Renal pelvis (tissue), 4 donors: ENCODE measurements around the gene LRRC47. TPM values are rescaled to one million over a fixed set of nuclear protein-coding genes. Genes with fewer than 3 reads are reported as not detected.

ENCODE experiments used
- DNase-seq: peaks from one replicate; pipeline ENCODE4 v3.0.0-alpha.2; 2013
- polyA plus RNA-seq, 3 donors: library from polyadenylated mRNA; unstranded; fragments of 120-200 nt; gene quantifications; one replicate each; pipeline ENCODE4 v1.2.1, GENCODE V29; 2013; ENCODE audit not compliant: insufficient read length in 3 of 3

LRRC47 gene
- polyA plus RNA-seq, 3 donors: 61.5 to 74.2 (median 64.4) TPM

DNA sequence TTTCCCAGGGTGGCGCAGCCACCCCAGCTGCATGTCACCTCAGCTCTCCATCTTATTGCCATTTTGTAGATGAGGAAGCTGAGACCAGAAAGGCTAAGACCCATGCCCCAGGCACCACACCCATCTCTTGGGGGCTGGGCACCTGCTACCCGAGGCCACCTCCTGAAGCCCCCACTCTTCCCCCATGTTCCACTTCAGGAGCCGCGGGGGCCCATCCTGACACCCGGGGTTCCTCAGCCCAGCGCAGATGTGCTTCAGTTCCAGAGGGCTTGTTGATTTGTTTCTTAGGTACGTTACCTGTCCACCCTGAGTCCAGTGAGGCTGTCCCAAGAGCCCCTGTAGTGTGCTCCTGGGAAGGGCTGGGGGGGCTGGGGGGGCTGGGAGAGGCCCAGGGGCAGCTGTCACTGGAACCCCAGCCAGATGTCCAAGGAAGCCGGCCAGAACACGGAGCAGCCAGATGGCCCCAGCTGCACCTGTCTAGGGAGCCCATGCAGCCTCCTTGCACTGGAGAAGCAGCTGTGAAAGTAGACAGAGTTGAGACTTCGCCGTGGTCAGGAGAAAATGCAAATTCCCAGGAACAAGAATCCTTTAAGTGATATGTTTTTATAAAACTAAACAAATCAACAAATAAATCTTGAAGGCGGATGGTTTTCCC lies 61.1 kb downstream of the LRRC47 start:
- no peak for DNase-seq

DNA sequence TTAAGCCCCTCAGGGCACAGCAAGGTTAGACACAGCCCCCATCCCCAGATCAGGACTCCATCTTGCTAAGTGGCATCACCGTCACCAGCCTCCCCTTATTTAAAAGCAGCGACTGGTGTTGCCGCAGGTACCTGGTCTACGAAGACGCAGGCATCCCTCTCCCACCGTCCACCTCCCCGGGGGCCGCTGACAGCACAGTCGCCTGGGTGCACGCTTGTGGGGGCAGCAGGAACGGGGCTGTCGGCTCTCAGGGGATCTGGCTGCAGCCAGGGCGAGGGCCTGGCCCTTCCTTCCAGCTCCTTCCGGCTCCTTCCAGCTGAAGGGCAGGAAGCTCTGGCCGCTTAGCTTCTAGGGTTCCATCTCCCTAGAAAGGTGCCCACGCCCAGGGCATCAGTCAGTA lies 61.7 kb downstream of the LRRC47 start:
- no peak for DNase-seq

DNA sequence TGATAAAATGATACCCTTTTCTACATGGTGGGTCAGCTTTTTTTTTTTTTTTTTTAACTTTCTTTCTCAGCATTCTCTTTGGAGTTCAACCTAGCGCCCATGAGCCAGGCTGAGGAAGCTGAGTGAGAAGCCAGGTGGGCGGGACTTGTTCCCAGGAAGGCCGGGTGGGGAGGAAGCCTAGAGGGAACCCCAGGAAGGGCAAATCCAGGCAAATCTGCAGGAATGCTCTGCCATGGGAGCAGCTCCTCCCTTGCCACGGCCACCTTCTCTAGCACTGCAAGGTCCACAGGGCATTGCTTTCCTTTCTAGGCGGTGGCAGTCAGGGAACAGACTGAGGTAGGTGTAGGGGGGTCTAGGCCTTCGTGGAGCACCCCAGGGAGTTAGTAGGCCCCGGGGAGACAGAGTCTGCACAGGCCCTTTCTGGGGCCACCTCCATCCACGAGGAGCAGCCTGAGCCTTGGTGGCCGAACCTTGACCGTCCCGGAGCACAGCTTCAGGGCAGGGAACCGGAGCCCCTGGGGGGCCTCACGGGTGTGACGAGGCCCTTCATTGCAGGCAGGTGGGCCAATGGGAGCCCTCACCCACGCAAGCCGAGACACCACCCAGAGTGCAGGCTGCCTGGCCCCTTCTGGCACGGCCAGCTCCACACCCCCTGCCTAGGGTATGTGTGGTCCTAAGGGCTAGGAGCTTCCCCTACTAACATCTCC lies 62.3 kb downstream of the LRRC47 start:
- DNase-seq: no peak

DNA sequence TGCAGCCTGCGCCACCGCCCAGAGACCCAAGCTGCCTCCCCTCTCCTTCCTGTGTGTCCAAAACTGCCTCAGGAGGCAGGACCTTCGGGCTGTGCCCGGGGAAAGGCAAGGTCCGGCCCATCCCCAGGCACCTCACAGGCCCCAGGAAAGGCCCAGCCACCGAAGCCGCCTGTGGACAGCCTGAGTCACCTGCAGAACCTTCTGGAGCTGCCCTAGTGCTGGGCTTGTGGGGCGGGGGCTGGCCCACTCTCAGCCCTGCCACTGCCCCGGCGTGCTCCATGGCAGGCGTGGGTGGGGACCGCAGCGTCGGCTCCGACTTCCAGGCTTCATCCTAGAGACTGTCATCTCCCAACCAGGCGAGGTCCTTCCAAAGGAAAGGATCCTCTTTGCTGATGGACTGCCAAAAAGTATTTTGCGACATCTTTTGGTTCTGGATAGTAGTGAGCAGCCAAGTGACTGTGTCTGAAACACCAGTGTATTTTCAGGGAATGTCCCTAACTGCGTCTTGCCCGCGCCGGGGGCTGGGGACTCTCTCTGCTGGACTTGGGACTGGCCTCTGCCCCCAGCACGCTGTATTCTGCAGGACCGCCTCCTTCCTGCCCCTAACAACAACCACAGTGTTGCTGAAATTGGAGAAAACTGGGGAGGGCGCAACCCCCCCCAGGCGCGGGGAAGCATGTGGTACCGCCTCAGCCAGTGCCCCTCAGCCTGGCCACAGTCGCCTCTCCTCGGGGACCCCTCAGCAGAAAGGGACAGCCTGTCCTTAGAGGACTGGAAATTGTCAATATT lies 63.0 kb downstream of the LRRC47 start:
- no peak for DNase-seq

DNA sequence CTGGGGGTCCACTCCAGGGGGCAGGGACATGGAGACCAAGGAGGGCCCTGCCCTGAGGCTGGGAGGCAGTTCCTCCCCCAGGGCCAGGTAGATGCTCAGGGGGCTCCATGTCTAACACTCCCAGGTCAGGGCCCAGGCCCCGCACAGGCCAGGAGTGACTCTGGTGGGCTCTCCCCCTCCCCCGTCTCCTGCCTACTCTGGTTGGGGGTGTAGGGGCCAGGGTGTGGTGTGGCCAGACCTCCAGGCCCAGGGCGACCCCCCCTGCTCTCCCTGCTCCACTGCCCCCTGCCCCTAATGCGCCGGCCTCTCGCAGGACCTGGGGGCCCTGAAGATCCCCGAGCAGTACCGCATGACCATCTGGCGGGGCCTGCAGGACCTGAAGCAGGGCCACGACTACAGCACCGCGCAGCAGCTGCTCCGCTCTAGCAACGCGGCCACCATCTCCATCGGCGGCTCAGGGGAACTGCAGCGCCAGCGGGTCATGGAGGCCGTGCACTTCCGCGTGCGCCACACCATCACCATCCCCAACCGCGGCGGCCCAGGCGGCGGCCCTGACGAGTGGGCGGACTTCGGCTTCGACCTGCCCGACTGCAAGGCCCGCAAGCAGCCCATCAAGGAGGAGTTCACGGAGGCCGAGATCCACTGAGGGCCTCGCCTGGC lies 63.7 kb downstream of the LRRC47 start:
- DNase-seq: no peak

DNA sequence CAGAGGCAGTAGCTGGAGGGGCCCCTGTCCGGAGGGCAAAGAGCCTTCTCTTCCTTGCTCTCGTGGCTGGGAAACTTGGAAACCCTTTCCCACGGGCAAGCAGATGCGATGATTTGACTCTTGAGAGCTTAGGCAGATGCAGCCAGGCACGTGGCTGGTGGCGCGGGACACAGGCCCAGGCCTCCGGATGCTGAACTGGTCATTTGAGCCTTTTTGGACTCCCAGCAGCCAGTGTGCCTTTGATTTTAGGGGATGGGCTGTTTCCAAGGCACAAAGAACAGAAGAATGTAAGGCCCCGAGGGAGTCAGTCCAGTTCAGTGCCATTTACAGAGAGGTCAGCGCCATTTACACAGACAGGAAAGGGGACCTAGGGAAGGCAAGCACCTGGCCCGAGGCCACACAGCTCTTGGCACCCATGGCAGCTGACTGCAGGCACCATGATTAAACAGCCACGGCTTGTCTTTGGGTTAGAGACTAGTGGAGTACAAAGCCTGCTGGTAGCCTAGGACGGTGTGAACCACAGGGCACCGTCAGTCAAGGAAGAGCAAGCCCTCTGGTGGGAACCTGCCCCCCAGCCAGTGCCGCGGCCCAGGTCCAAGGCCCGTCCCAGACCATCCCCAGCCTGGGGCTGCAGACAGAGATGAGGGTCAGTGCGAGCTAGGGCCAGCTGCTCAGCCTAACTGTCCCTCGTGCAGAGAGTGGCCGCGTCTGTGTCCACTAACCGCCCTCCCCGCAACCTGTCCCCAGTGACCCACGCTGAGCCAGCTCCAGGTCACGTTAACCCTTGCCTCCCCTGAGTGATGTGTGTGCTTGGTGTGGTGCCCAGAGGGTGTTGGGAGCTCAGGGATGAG lies 64.5 kb downstream of the LRRC47 start:
- DNase-seq: no peak

DNA sequence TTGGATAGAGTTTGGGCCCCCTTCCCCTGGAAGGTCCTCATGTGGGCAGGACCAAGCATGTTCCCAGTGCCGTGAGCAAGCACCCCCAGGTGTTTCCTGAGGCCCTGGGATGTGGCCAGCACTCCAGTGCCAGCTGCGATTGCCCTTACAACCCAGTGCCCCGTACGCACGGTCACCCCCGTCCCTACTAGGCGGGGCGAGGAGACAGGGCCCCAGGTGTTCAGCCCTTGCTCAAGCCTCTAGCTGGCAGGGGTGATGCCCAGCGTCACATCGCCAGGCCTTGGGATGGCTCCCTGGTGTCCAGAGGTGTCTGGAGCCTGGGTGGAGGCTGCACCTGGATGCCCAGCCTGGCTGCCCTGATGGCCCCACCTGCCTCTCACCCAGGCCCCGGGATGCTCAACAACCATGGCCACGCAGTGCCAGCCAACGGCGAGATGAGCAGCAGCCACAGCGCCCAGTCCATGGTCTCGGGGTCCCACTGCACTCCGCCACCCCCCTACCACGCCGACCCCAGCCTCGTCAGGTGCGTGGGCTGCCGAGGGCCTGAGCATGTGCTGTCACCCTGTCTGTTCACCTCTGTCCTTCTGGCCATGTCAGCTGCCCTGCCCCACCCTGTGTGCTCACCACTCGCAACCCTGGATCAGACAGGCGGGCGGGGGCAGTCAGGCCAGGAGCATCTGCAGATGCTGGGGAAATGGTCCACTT lies 65.6 kb downstream of the LRRC47 start:
- DNase-seq: no peak

DNA sequence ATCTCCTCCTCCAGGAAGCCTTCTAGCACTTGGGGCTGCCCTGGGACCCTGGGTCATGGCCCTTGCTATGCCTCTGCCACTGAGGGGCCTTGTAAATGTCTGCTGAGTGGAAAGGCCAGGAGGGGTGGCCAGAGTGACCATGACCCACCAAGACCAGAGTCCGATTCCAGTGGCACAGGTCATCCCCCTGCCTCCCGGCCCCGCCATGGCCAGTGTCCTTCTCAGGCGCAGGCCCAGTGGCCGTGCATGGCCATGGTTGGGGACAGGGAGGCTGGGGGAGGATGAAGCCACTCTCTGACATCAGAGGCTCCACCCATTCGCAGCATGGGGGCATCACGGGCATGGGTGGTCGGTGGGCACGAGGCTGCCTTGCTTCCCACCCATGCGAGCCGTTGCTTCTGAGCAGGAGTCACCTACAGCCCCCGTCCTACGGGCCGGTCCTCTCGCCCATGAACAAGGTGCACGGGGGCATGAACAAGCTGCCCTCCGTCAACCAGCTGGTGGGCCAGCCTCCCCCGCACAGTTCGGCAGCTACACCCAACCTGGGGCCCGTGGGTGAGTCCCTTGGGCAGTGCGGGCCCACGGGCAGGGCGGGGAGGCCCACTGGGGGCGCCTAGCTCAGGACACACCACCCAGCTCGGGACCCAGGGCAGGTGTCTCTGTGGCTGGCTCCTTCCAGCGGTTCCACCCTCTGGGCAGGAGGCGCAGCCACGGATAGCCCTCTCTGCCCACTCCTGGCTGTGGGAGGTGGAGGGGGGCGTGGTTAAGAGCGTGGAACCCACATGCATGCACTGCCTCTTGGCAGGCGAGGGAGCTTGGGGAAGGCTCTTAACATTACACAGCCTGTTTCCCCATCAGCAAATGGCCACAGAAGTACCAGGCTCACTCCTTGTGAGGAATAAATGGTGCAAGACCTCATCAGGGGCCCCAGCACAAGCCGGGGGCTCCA lies 66.4 kb downstream of the LRRC47 start:
- DNase-seq: no peak

Other genes starting within 250 kb of the LRRC47 start
- gene MEGF6, start 185.0 kb downstream of the LRRC47 start, polyA plus RNA-seq: 10 to 100 TPM; 11.0 to 20.6 (median 15.0) TPM
- 10 to 100 TPM; 39.8 to 46.1 (median 41.1) TPM for gene TPRG1L, start 171.5 kb downstream of the LRRC47 start, polyA plus RNA-seq
- 10 to 100 TPM; 19.0 to 21.9 (median 21.9) TPM for gene WRAP73, start 146.4 kb downstream of the LRRC47 start, polyA plus RNA-seq
- gene TP73, start 144.0 kb downstream of the LRRC47 start, polyA plus RNA-seq: 1 to 10 TPM in 1 of 3 donors, under 1 TPM in 2; 0.70 to 1.1 (median 0.78) TPM
- gene CCDC27, start 44.0 kb downstream of the LRRC47 start, polyA plus RNA-seq: under 1 TPM; 0.19 to 0.33 (median 0.30) TPM
- gene SMIM1, start 23.7 kb downstream of the LRRC47 start, polyA plus RNA-seq: 10 to 100 TPM; 16.0 to 28.5 (median 26.5) TPM
- 10 to 100 TPM; 36.5 to 54.3 (median 49.2) TPM for gene CEP104, start 60.7 kb upstream of the LRRC47 start, polyA plus RNA-seq
- gene DFFB, start 61.0 kb upstream of the LRRC47 start, polyA plus RNA-seq: 10 to 100 TPM in 1 of 3 donors, 1 to 10 TPM in 2; 6.9 to 12.0 (median 9.0) TPM
- 10 to 100 TPM; 24.7 to 33.3 (median 29.1) TPM for gene C1orf174, start 103.8 kb upstream of the LRRC47 start, polyA plus RNA-seq